Left renal cortex interstitium (tissue), 4 donors: ENCODE results near the gene A2M. TPM values are rescaled to one million over a fixed set of nuclear protein-coding genes. Genes with fewer than 3 reads are reported as not detected.

Experiments used
- DNase-seq, 4 donors: peaks; one replicate each; pipeline ENCODE4 v3.0.0-alpha.2; 2013; ENCODE audit warnings: low read depth in 4 of 4, low spot score in 2 of 4, missing footprints in 1 of 4
- polyA plus RNA-seq, 4 donors: library from polyadenylated mRNA; unstranded; fragments of 120-200 nt; gene quantifications; one replicate each; pipeline ENCODE4 v1.2.1, GENCODE V29; 2013; ENCODE audit not compliant: insufficient read length in 4 of 4

Gene A2M
- polyA plus RNA-seq, 4 donors: 186 to 281 (median 208) TPM

DNA sequence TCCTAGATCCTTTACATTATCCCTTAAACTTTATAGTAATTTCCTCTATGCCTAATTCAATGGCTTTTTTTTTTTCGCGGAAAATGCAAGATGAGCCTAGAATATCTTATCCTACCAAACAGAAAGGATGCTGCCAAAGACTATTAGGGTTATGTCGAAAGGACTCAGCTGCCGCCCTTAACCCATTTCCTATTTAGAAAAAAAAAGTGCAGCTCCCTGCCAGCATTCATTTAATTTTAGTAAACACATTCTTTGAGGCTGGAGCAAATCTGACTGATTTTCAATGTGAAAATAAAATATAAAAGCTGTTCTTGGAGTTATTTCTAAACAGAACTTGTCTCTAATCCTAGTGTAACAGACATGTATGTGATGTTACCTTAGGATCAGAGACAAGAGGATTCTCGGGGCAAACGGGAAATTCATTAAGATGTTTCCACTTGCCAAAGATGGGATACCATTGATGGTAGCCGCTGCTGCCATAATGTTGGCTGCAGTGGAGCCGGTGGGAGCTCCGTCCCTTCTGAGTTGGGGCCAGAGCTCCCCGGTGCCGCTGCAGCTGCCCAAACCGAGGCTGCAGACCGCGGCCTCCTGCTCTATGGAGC lies 8.2 kb upstream of the A2M start:
- DNase-seq: no peak

DNA sequence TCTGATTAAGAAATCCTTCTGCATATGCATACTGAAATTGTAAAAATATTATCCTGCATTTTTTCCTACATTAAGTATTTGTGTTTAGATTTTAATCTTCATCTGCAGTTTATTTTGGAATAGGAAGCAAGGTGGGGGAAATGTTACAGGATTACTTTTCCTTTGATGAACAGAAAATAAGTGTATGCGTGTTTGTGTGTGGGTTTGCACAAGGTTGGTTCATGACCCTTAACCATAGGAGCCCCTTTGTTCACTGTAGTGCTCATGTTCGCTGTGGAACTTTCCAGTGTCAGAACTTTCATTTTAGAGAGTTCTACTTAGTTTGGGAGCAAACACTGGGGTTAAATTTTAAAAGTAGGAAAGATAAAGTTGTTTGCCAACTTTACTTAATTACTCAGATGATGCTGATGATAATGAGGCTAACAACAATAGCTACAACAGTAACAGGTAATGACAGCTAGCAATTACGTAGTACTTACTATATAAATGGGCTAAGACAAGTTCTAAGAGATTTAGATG lies 6.4 kb upstream of the A2M start:
- no peak for DNase-seq

DNA sequence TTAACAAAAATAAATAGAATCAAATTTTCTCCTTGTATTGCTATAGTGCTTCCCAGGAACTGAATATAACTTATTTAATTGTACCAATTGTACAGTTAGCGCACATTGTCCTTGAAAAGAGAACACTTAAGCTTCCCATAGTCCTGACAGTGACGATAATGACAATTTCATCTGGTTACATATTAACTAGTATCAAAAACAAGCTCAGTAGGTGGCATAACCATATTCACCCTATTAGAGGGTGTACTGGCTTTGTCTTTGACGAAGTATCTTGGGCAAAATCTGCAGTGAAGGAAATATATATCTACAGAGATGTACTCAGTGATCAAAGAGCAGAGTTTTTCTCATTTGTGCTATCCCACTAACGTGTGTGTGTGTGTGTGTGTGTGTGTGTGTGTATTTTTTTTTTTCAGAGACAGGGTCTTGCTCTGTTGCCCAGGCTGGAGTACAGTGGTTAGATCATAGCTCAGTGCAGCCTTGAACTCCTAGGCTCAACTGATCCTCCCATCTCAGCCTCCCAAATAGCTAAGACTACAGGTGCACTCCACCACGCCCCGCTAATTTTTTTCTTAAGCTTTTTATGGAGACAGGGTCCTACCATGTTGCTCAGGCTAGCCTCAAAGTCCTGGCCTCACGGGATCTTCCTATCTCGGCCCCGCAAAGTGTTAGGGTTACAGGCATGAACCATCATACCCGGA lies 4.9 kb upstream of the A2M start:
- no peak for DNase-seq

DNA sequence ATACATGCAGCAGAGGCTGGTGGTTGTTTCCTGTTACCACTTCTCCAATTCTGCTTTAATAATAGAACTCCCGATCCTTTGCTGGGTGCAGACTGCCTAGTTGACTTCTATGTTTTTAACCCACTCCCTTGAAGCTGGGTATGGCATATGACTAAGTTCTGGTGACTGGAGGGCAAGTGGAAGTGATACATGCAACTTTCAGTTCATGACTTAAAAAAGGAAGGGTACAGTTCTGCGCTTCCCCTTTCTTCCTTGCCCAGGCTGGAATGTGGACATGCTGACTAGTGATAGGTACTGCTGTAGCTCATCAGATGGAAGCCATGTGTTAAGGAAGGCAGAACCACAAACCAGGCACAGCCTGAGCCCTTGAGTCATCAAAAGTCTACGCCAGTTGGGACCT lies 2.4 kb upstream of the A2M start:
- no peak for DNase-seq

DNA sequence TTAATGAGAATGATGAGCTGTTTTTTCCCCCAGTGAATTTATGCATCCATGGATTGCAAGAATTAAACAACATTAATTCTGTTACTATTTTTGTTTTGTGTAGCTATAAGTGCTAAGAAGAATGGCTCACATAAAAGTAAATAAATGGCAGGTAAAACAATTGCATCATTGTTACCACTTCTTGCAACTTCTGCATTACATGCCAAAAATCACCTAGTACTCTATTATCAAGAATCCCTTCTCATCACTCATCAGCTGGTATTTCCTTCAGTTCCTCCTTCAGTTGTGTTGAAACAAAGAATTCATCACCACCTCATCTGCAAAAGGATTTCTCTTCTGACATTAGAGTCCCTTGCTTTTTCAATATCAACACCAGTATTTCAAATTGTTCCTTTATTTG lies 773 bp downstream of the A2M start:
- DNase-seq: no peak

DNA sequence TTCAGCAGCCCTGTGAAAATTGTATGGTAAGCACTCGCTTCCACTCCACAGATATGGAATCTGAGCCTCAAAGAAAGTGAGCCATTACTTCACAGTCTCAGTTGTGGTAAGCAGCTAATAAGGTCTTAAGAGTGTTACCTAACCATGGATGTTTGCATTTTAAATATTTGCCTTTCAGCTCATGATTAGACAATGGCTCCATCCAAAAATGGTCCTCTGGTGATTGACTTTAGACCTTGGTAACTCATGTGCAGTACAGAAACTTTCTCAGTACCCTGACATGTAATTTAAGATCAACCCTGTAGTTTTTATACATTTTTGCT lies 1.8 kb downstream of the A2M start:
- DNase-seq: no peak

DNA sequence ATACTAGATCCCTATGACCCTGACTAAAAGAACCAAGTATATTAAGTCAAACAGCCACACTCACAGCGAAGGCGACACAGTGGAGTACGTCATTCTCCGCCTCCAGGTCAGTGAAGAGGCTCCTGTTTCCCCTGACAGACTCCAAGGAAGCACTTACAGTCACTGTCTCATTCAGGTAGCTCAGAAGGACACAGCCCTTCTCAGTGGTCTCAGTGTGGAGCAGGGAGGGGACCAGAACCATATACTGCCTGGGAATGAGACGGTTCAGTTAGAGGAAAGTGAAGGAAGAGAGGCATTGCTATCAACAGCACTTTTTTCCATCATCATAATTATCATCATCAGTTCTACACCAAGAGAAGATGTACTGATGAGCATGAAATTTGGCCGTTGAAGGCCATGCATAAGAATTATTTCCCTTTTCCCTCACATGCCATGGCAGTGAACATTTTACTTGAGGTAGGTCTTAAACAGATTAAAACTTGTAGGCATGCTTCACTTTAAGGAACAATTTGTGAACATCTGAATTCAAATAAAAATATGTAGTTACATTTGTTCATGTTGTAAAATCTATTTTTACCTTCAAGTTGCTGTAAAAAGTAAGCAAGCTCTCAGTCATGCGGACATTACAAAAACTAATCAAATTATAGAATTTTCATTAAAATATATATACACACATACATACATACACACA lies 2.3 kb downstream of the A2M start:
- DNase-seq: no peak

DNA sequence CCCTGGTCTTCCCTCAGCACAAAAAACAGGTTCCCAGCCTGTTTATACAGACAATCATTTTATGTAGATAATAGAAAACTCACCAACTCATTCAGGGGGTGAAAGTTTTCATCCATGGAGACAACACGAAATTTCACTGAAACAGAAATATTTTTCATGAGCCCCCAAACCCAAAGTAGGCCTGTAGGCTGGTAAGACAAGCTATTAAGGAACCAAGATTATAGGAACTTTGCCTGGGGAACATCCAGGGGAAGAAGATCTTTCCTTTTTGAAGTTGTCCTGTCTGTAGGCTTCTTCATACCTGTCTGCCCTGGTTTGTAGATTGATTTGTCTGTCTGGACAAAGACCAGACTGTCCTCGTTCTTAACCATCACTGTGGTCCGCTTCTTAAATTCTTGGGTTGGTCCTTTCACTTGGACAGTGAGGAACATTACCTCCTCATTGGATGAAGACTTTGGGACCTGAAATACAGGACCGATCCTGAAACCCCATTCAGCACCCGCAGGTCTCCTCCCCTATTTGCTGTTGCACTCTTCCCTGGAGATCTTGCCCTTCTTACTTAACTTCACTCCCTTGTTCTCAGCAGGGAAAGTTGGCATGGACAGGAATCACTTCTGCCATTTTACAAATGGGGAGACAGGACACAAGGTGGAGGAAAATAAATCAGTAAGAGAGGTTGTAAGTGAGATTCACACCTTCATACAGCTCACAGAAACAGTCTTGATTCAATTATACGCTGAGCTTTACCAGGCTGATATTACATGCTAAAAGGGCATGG lies 3.5 kb downstream of the A2M start:
- no peak for DNase-seq

DNA sequence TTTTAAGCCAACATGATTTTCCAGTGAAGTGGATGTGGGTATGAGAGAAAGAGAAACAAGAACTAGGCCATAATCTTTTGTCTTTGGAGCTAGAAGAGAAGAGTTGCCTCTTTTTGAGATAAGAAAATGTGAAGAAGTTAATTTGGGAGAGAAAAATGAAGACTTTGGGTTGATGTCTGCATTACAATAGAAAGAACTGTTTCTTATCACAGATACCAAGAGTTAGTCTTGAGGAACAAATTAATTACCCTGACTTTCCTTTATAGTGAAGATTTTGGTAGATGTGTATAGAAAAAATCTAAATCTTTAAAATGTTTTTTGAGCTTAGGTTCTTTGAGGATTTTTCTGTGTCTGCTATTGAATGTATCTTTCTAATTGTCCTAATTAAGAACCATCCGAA lies 4.2 kb downstream of the A2M start:
- DNase-seq: no peak

DNA sequence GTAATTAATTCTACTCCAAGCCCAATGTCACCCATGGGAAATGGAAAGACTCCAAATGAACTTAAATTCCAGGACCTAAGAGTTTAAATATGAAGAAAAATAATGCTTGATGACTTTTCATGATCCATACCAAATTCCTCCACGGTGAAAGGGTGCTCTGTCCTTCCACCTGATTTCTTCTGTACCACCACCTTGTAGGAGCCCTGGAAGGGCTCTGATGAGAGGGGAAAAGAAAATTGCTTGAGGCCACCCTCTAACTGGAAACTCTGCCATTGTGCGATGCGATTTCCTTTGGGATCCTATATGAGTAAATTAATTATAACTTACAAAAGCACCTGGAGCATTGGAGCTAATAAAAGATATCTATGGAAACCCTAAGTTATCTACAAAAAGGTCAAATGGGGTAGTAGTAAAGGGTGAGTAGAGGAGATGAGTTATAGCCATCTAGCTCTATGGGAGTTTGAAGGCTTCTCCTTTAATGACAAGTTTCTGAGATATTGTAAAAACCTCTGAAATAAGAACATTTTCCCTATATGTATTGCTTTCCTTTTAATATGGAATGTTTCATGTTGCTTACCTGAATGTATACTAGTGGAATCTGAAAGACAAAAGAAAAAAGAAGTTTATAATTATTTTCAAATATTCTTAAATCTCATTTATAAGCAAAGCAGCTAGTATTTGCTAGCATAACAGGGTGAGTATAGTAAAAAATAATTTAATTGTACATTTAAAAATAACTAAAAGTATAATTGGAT lies 5.8 kb downstream of the A2M start:
- DNase-seq: no peak

DNA sequence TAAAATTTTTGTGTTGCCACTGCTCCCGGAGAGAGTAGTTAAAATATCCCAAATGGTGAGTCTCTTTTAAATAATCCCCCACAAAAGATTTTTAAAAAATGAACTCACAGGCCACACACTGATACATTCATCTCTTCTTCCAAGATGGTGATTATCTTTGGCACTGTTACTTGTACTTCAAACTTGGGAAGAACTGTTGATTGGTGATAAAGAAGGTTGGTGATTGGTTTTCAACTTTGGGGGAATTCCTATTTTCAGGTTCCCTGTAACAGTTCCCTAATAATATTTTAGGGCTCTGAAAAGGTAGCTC lies 6.6 kb downstream of the A2M start:
- no peak for DNase-seq

DNA sequence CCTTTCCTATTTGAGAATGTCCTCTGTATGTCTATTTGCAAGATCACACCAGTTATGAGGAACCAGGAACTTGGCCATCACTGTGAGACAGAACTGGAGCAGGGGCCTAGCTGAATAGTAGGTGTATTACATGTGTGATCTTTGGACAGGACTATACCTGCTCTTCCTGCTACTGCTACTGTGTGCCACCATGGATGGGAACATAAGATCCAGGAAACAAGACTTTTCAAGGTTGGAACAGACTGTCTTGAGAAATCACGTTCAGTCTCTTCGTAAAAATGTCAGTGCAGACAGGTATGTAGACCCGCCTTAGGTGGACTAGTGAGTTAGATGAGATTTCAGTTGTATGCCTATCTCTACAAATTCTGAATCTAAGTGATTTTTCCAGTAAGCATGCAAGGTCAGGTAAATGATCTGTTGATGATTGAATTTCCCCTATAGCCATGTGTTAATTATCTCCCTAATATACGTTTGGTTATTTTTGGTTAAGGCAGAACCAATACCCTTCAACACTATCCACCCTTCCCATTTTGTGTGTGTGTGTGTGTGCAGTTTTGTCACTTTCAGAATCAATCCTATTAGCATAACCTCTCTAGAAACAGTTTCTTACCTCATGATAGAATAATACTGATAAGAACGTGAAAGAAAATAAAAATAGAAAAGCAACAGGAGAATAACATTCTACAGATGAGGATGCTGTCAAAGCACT lies 7.1 kb downstream of the A2M start:
- no peak for DNase-seq

DNA sequence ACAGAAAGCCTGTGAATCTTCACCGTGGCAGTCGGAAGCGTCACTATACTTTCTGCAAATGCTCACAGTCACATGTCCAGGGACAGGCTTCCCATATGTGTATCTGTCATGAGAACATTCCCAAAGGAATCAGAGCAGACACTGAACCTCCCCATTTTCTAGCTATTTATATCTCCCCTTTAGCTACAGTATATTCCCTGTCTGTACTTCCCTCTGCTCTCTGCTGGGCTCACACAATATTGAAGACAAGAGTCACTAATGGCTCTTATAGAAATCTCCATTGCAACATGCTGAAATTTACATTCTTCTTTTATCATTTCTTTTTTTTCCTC lies 8.2 kb downstream of the A2M start:
- no peak for DNase-seq

DNA sequence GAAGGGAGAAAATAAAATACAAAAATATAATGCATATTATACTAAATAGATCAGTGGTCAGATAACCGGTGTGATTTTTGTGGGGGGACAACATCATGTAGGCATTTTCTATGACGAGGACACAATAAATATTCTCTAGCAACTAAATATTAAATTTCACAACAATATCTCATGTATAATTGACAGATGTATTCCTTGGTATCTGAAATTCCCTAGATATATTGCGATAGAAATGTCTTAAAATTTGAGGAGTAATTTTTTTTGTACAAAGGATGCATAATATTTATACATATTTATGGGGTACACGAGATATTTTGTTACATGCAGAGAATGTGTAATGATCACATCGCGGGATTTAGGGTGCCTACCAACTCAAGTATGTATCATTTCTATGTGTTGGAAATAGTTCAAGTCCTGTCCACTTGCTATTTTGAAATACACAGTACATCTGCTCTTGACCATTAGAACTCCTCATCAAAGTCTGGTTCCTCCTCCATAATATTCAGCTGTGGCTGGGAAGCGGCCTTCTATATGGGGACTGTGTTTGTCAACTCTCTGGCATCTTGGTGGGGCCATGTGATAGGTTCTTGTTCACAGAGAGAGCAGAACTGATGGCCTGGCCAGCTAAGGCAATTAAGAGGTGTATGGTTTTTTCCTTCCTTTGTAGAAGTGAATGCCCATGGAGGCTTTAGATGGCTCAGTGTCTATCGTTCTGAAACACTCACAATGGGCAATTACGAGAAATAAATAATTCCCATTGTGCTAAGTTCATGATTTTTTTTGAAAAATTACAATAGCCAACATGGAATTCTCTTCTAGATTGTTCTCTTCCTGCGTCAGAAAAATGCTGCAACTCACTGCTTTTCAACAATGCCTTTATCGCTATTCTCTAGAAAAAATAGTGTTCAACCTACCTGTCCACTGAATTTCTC lies 8.8 kb downstream of the A2M start:
- DNase-seq: no peak

DNA sequence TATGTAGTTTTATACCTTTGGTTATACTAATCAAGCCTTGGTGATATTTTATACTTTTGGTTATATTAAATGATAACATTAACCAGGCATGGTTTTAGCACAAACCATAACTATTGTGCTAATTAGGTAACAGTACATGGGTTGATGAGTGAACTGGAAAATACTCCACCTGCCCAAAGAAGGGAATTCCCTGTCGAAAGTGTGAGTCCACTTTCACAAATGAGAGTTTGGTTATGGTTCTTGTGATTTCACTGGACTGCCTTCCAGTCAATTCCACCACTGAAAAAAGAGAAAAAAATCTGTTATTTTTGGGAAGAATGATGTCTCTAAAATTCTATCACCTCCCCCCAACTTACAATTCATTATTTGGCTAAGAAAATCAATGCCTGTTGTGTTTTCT lies 9.7 kb downstream of the A2M start:
- DNase-seq: no peak

DNA sequence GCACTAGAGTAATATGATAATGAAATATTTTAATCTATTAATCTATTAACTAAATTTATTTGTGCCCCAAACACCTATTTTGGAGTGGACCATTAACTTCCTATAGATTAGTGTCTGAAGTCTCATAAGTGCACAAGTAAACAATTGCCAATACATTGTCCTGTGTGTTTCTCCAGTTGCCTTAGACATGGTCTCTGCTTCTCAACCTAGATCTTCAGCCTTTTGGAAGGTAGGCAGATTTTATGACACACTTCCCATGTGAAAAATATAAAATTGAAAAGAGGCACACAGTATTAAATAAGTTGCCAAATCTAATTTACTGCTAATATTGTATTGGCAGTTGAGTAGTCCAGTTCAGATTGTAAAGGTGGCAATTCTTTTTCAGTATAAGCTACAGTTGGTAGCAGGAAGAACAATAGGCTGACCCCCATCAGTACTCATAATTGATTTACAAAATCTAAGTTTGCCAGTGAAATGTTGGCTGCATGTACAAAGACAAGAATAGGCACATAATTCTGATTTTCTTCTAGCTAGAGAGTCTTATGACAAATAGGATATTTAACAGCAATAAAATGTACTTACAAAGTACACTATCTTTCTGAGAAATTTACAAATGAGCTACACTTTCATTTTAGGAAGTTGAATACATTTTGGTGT lies 10.8 kb downstream of the A2M start:
- DNase-seq: no peak

DNA sequence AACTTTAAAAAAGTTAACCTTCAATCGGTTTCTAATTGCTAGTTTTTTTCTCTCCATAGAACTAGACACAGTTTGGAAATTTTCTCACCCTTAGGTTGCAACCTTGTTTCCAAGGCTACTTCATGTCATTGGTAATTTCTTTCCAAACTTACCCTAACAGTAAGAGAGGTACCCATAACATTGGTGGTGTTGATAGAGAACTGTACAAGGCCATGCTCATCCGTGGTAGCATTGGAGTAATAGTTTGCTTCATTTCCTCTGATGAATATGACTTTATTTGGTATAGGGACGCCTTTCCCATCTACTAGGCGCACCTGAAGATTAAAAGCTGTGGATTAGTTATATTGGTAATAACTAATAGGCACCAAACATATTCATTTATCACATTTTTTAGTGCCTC lies 11.6 kb downstream of the A2M start:
- no peak for DNase-seq

DNA sequence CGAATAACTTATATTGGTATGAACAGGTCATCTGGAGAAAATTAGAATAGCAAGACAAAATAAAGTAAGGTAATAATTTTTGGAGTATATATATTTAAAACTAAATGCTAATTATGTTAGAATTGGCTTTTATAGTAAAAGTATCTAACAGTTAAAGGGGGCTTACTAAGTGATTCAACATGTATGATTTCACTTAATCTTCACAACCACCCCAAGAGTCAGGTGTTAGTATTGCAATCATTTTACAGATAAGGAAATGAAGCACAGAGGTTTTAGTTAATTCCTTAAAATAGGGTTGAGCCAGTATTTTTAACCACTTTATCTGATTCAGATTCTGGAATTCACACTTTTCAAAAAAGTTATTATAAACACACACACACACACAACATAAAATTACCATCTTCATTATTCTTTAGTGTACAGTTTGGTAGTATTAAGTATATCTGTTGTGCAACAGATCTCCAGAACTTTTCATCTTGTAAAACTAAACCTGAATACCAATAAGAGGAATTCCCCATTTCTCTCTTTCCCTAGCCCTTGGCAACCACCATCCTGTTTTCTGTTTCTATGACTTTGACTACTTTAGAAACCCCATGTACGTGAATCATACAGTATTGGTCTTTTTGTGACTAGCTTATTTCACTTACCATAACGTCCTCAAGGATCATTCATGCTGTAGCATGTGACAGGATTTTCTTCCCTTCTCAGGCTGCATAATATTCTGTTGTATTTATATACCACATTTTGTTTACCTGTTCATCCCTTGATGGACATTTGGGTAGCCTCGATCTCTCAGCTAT lies 12.5 kb downstream of the A2M start:
- no peak for DNase-seq
